Esophagus (tissue), 2 donors: ENCODE data around the gene BLOC1S4. TPM values are rescaled to one million over a fixed set of nuclear protein-coding genes. Genes with fewer than 3 reads are reported as not detected.
"Not testable (repeated sequence)": the region's sequence is repeated elsewhere in the genome, so short reads cannot be mapped to it uniquely, and the experiment has no call there.

Source experiments
- H3K27ac ChIP-seq, 2 donors: one replicate each; pipeline ENCODE4 v1.5.1; 2013; ENCODE audit warnings: low read depth in 2 of 2, mild to moderate bottlenecking in 2 of 2, inconsistent platforms in 1 of 2, low read length in 1 of 2, moderate library complexity in 1 of 2
- H3K27me3 ChIP-seq, 2 donors: one replicate each; pipeline ENCODE4 v1.6.1; 2013; ENCODE audit warnings: low read length in 2 of 2, control low read depth in 1 of 2, mild to moderate bottlenecking in 1 of 2; ENCODE audit not compliant: insufficient read depth in 2 of 2, control insufficient read depth in 1 of 2
- H3K36me3 ChIP-seq, 2 donors: one replicate each; pipeline ENCODE4 v1.6.1; 2013; ENCODE audit warnings: low read length in 1 of 2; ENCODE audit not compliant: control insufficient read depth in 2 of 2, insufficient read depth in 2 of 2
- H3K4me1 ChIP-seq, 2 donors: one replicate each; pipeline ENCODE4 v1.6.1; 2013; ENCODE audit warnings: low read length in 1 of 2; ENCODE audit not compliant: control insufficient read depth in 2 of 2, insufficient read depth in 2 of 2
- H3K4me3 ChIP-seq, 2 donors: one replicate each; pipeline ENCODE4 v1.5.1; 2013; ENCODE audit warnings: low read length in 2 of 2, mild to moderate bottlenecking in 2 of 2, low read depth in 1 of 2, moderate library complexity in 1 of 2
- H3K9me3 ChIP-seq, 2 donors: one replicate each; pipeline ENCODE4 v1.6.1; 2013; ENCODE audit warnings: mild to moderate bottlenecking in 2 of 2, low read depth in 1 of 2, low read length in 1 of 2, moderate library complexity in 1 of 2; ENCODE audit not compliant: control insufficient read depth in 2 of 2, insufficient read depth in 1 of 2
- WGBS, 2 donors: extraction: QIAGEN DNeasy Blood & Tissue Kit; methylation state at CpG; one replicate each; pipeline ENCODE4 v1.1.7; 2013; 5-methylcytosine and 5-hydroxymethylcytosine counted together
- polyA plus RNA-seq, 2 donors: library from polyadenylated mRNA; stranded (reverse); fragments of 200-250 nt; gene quantifications; one replicate each; pipeline ENCODE4 v1.2.3, GENCODE V29; 2013
- donor health status: healthy with polysubstance abuse.
- donor health status: Bipolar disorder and iron deficiency.

BLOC1S4 gene
- polyA plus RNA-seq, 2 donors, result 5.4 to 9.9 TPM

GRCh38 chr4:6723851-6724250 is 7.9 kb downstream of the BLOC1S4 start:
- H3K27ac ChIP-seq, result no peak overlapping the region
- H3K27me3 ChIP-seq, result no peaks in the 10 kb centered on the region
- H3K4me3 ChIP-seq, result no peak overlapping the region
- H3K4me1 ChIP-seq, result peaks cover 0 to 5% of the 10 kb centered on the region in 2 donors
- WGBS, 2 donors, result 93% methylated on average over 8 of the region's 8 CpGs
- no peaks in the 10 kb centered on the region for H3K36me3 ChIP-seq
- H3K9me3 ChIP-seq, result no peaks in the 10 kb centered on the region

- WGBS, 2 donors, result 62 to 65% methylated on average over 21 of the region's 21 CpGs
- Histone ChIP-seq H3K27me3 (no peaks in the 10 kb centered on the region), H3K27ac (no peak overlapping the region), H3K9me3 (no peaks in the 10 kb centered on the region), H3K4me1 (peaks cover 0 to 5% of the 10 kb centered on the region in 2 donors), H3K4me3 (no peak overlapping the region), H3K36me3 (no peaks in the 10 kb centered on the region)
Observed at GRCh38 chr4:6724421-6725111, 8.6 kb downstream of the BLOC1S4 start.

- not testable (repeated sequence) for H3K27ac ChIP-seq, H3K9me3 ChIP-seq, H3K27me3 ChIP-seq, H3K4me3 ChIP-seq, H3K36me3 ChIP-seq, H3K4me1 ChIP-seq
- WGBS, 2 donors, result 93% methylated on average over 16 of the region's 16 CpGs
Observed at GRCh38 chr4:6725427-6725961, 9.5 kb downstream of the BLOC1S4 start.

- Histone ChIP-seq H3K27me3 (no peaks in the 10 kb centered on the region), H3K4me3 (no peak overlapping the region), H3K9me3 (no peaks in the 10 kb centered on the region), H3K27ac (no peak overlapping the region), H3K4me1 (peaks cover 0 to 5% of the 10 kb centered on the region in 2 donors), H3K36me3 (no peaks in the 10 kb centered on the region)
- WGBS, 2 donors, result 56 to 74% methylated on average over 27 to 30 of the region's 31 CpGs
Observed at GRCh38 chr4:6727081-6727942, 11.3 kb downstream of the BLOC1S4 start.

- H3K27ac ChIP-seq, result no peak overlapping the region
- H3K27me3 ChIP-seq, result no peaks in the 10 kb centered on the region
- no peaks in the 10 kb centered on the region for H3K36me3 ChIP-seq
- WGBS, 2 donors, result 76 to 84% methylated on average over 3 of the region's 3 CpGs
- H3K4me1 ChIP-seq, result peaks cover 1 to 9% of the 10 kb centered on the region in 2 donors
- H3K9me3 ChIP-seq, result no peaks in the 10 kb centered on the region
- no peak overlapping the region for H3K4me3 ChIP-seq
Observed at GRCh38 chr4:6727943-6728250, 11.9 kb downstream of the BLOC1S4 start.

- 82 to 86% methylated on average over 15 of the region's 15 CpGs for WGBS, 2 donors
- Histone ChIP-seq H3K4me3 (no peak overlapping the region), H3K36me3 (no peaks in the 10 kb centered on the region), H3K4me1 (peaks cover 4 to 9% of the 10 kb centered on the region in 2 donors), H3K27ac (no peak overlapping the region), H3K9me3 (no peaks in the 10 kb centered on the region), H3K27me3 (no peaks in the 10 kb centered on the region)
Observed at GRCh38 chr4:6728320-6729029, 12.5 kb downstream of the BLOC1S4 start.

- no peaks in the 10 kb centered on the region for H3K36me3 ChIP-seq
- WGBS, 2 donors, result 70 to 72% methylated on average over 20 of the region's 20 CpGs
- peaks cover 4 to 8% of the 10 kb centered on the region in 2 donors for H3K4me1 ChIP-seq
- no peaks in the 10 kb centered on the region for H3K27me3 ChIP-seq
- no peaks in the 10 kb centered on the region for H3K9me3 ChIP-seq
- no peak overlapping the region for H3K4me3 ChIP-seq
- H3K27ac ChIP-seq, result no peak overlapping the region
Observed at GRCh38 chr4:6730603-6731317, 14.8 kb downstream of the BLOC1S4 start.

GRCh38 chr4:6731318-6731675 is 15.3 kb downstream of the BLOC1S4 start:
- H3K27ac ChIP-seq, result no peak overlapping the region

GRCh38 chr4:6731780-6732179 is 15.8 kb downstream of the BLOC1S4 start:
- no peaks in the 10 kb centered on the region for H3K9me3 ChIP-seq
- no peaks in the 10 kb centered on the region for H3K36me3 ChIP-seq
- no peaks in the 10 kb centered on the region for H3K27me3 ChIP-seq
- WGBS, 2 donors, result 91 to 98% methylated on average over 6 of the region's 6 CpGs
- peaks cover 4 to 8% of the 10 kb centered on the region in 2 donors for H3K4me1 ChIP-seq
- no peak overlapping the region for H3K27ac ChIP-seq
- H3K4me3 ChIP-seq, result no peak overlapping the region

More at GRCh38 chr4:6731318-6731675, 15.3 kb downstream of the BLOC1S4 start:
- H3K4me1 ChIP-seq, result peaks cover 4 to 8% of the 10 kb centered on the region in 2 donors
- H3K4me3 ChIP-seq, result no peak overlapping the region
- no peaks in the 10 kb centered on the region for H3K27me3 ChIP-seq
- no peaks in the 10 kb centered on the region for H3K36me3 ChIP-seq
- no peaks in the 10 kb centered on the region for H3K9me3 ChIP-seq
- WGBS, 2 donors, result 92 to 95% methylated on average over 8 of the region's 8 CpGs
